Bronchial epithelial cell (primary cell): ENCODE results near the gene TAC4. TPM values are rescaled to one million over a fixed set of nuclear protein-coding genes. Genes with fewer than 3 reads are reported as not detected.

ENCODE experiments used
- DNase-seq: peaks from one replicate; pipeline ENCODE4 v3.0.0-alpha.2; 2010; ENCODE audit warnings: low read depth
- FAIRE-seq: peaks from 2 replicates; lab custom pipeline; 2011; peaks lifted over from hg19 to GRCh38; lab: Jason Lieb, UNC
- H3K27me3 ChIP-seq: 2 replicates; pipeline ENCODE4 v1.5.1; 2011; ENCODE audit warnings: low read length; ENCODE audit not compliant: control insufficient read depth, insufficient read depth
- H3K36me3 ChIP-seq: 2 replicates; pipeline ENCODE4 v1.5.1; 2011; ENCODE audit warnings: low read length; ENCODE audit not compliant: control insufficient read depth, insufficient read depth
- H3K4me3 ChIP-seq: 2 replicates; pipeline ENCODE4 v1.5.1; 2011; ENCODE audit warnings: mild to moderate bottlenecking, low read depth, low read length, control low read depth
- CTCF ChIP-seq: IDR thresholded peaks from 2 replicates; pipeline ENCODE4 v1.5.1; 2011; ENCODE audit warnings: mild to moderate bottlenecking, moderate library complexity, low read length, control low read depth, inconsistent platforms; ENCODE audit not compliant: insufficient read depth, severe bottlenecking
- total RNA-seq: library from RNA; depleted of rRNA; stranded (reverse); fragments of >200 nt; gene quantifications from 2 replicates; pipeline ENCODE4 v1.2.1, GENCODE V29; 2014

TAC4 gene
- total RNA-seq, 1 donor from 2014 or later, result not detected

- FAIRE-seq, result no peak
- no peak for TF ChIP-seq CTCF
- no peaks in the 10 kb centered on the region for H3K27me3 ChIP-seq
- no peak overlapping the region for H3K4me3 ChIP-seq
- H3K36me3 ChIP-seq, result peaks cover 9% of the 10 kb centered on the region
- no peak for DNase-seq
These were observed 28.7 kb downstream of the TAC4 start for GRCh38 chr17:49819138-49819537.

GRCh38 chr17:49817993-49818392 lies 29.9 kb downstream of the TAC4 start:
- TF ChIP-seq CTCF, result no peak
- DNase-seq (no peak), FAIRE-seq (no peak)
- H3K27me3 ChIP-seq, result no peaks in the 10 kb centered on the region
- peaks cover 9% of the 10 kb centered on the region for H3K36me3 ChIP-seq
- no peak overlapping the region for H3K4me3 ChIP-seq

GRCh38 chr17:49815761-49816281 lies 32.0 kb downstream of the TAC4 start:
- DNase-seq (peak; percentile 44), FAIRE-seq (no peak)
- Histone ChIP-seq H3K36me3 (peaks cover 11% of the 10 kb centered on the region), H3K4me3 (no peak overlapping the region), H3K27me3 (no peaks in the 10 kb centered on the region)
- TF ChIP-seq CTCF, result no peak

GRCh38 chr17:49814781-49815529 lies 32.9 kb downstream of the TAC4 start:
- peaks cover 10% of the 10 kb centered on the region for H3K36me3 ChIP-seq
- no peak for FAIRE-seq

GRCh38 chr17:49809056-49809455 lies 38.8 kb downstream of the TAC4 start:
- H3K4me3 ChIP-seq, result no peak overlapping the region
- no peaks in the 10 kb centered on the region for H3K27me3 ChIP-seq
- FAIRE-seq, result peak; percentile 62
- H3K36me3 ChIP-seq, result peaks cover 21% of the 10 kb centered on the region
- DNase-seq, result no peak
- no peak for TF ChIP-seq CTCF

More at GRCh38 chr17:49814781-49815529, 32.9 kb downstream of the TAC4 start:
- no peak for TF ChIP-seq CTCF
- Histone ChIP-seq H3K27me3 (no peaks in the 10 kb centered on the region), H3K4me3 (no peak overlapping the region)
- no peak for DNase-seq
